ENCODE data around the gene XAGE3.
"Not testable (repeated sequence)": the region's sequence is repeated elsewhere in the genome, so short reads cannot be mapped to it uniquely, and the experiment has no call there.

Gene XAGE3

DNA sequence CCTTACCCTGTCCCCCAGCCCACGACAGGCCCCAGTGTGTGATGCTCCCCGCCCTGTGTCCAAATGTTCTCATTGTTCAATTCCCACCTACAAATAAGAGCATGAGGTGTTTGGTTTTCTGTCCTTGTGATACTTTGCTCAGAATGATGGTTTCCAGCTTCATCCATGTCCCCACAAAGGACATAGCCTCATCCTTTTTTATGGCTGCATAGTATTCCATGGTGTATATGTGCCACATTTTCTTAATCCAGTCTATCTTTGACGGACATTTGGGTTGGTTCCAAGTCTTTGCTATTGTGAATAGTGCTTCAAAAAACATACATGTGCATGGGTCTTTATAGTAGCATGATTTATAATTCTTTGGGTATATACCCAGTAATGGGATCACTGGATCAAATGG lies 24.3 kb downstream of the XAGE3 start:
- not testable (repeated sequence) for DNase-seq (ENCODE audit: low read depth in 2 of 2, low spot score in 1 of 2)

- no peak for DNase-seq (ENCODE audit: low read depth in 2 of 2, low spot score in 1 of 2)
These were observed 28.7 kb downstream of the XAGE3 start for GRCh38 chrX:52839137-52839536.

DNA sequence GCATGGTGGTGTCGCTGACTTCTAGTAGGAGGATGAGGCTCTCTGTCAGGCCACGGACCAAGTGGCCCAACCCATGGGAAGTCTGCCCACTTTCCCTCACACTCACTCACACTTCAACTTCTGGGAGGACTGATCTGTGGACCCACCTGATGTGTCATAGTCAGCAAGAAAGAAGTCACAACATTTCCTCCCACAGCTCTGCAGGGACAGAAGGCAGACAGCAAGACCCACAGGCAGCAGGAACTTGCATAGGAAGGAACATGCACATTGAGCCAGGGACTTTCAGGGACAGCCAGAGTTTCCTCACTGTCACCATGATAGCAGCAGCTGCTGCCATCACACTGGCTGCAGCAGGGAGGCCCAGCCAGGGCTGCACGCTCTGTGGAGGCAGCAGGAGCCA lies 37.3 kb downstream of the XAGE3 start:
- no peak for DNase-seq (ENCODE audit: low read depth in 2 of 2, low spot score in 1 of 2)

- DNase-seq (ENCODE audit: low read depth in 2 of 2, low spot score in 1 of 2) = no peak
These were observed 43.3 kb downstream of the XAGE3 start for GRCh38 chrX:52824608-52825007.

- DNase-seq (ENCODE audit: low read depth in 2 of 2, low spot score in 1 of 2) = no peak
These were observed 46.7 kb downstream of the XAGE3 start for GRCh38 chrX:52821079-52821760.

DNA sequence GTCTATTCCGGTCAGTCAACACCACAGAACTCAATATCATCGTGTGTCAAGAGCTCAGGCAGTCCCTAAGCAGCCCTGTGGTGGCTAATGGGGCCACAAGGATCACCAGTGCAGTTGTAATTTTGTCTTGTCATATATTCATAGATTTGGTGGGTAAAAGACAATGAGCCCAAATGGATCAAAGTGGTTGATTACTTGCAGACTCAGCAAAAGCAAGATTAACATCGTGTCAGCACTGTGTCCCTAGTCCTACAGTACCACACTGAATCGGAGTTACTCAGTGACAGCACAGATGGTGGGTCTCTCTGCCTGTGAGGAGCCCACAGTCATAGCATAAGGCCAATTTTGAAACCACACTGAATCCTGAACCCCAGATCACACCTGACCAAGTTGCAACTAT lies 48.1 kb downstream of the XAGE3 start:
- DNase-seq (ENCODE audit: low read depth in 2 of 2, low spot score in 1 of 2) = no peak
